HCT116 (cell line): ENCODE data around the gene SNED1. TPM values are rescaled to one million over a fixed set of nuclear protein-coding genes. Genes with fewer than 3 reads are reported as not detected.

Experiments
- ATAC-seq: fragments of 200-7000 bp; cut with Tn5 transposase; 2 replicates; pipeline ENCODE4 v1.9.1; 2020; ENCODE audit warnings: mild to moderate bottlenecking, moderate library complexity
- BruUV-seq: library from RNA; stranded (reverse); fragments of 400-500 nt; replicated peaks from 2 replicates; lab custom pipeline; 2021; lab: Mats Ljungman, UMichigan
- CTCF ChIA-PET: fragments of 300-600 bp; sonication (Branson Sonifier 250); formaldehyde crosslinking; loops from one replicate; lab custom pipeline; 2021; ENCODE audit warnings: antibody characterized with exemption; lab: Charles Lee
- POLR2A ChIA-PET: fragments of 300-600, 350-600 bp; sonication (Branson Sonifier 250); formaldehyde crosslinking; loops from one replicate; lab custom pipeline; 2021; ENCODE audit warnings: antibody characterized with exemption; lab: Charles Lee
- RAD21 ChIA-PET, 2 experiments: fragments of 300-600 bp; sonication (Branson Sonifier 250); formaldehyde crosslinking; loops; one replicate each; lab custom pipeline; 2023; ENCODE audit warnings: low total read pairs in 2 of 2; ENCODE audit not compliant: uncharacterized antibody in 2 of 2, unreplicated experiment in 2 of 2, low non-redundant PET in 1 of 2; lab: Charles Lee
- DNase-seq: peaks from one replicate; pipeline ENCODE4 v3.0.0-alpha.2; 2010; ENCODE audit warnings: low read depth, low spot score
- H2AFZ ChIP-seq: fragments of 200-600 bp; shearing (Covaris generic), sonication (generic); 2 replicates; pipeline ENCODE4 v1.6.1; 2017; ENCODE audit warnings: low read depth, mixed run types, mixed read lengths, antibody characterized with exemption, low read length; ENCODE audit not compliant: poor library complexity, severe bottlenecking
- H3K27ac ChIP-seq: 2 replicates; pipeline ENCODE4 v1.5.1; 2012; ENCODE audit warnings: low read depth, low read length
- H3K27me3 ChIP-seq: fragments of 200-600 bp; sonication (generic); 2 replicates; pipeline ENCODE4 v1.6.1; 2016; ENCODE audit warnings: mixed run types, low read length, mixed read lengths; ENCODE audit not compliant: insufficient read depth
- H3K36me3 ChIP-seq, 2 experiments: fragments of 200-500 bp in 1 of 2; fragments of 200-600 bp in 1 of 2; sonication (Bioruptor generic) in 1 of 2; sonication (generic) in 1 of 2; 2 replicates each; pipeline versions ENCODE4 v1.5.1 to v1.6.1; 2014 to 2016; ENCODE audit warnings: low read length in 2 of 2, inconsistent platforms in 1 of 2, mixed read lengths in 1 of 2, mixed run types in 1 of 2; ENCODE audit not compliant: insufficient read depth in 2 of 2, control insufficient read depth in 1 of 2
- H3K4me1 ChIP-seq, 2 experiments: fragments of 200-600 bp in 1 of 2; sonication (generic) in 1 of 2; 2 replicates each; pipeline versions ENCODE4 v1.5.1 to v1.6.1; 2012 to 2017; ENCODE audit warnings: low read length in 2 of 2, inconsistent platforms in 1 of 2, mild to moderate bottlenecking in 1 of 2, mixed read lengths in 1 of 2, mixed run types in 1 of 2, moderate library complexity in 1 of 2; ENCODE audit not compliant: insufficient read depth in 2 of 2, control insufficient read depth in 1 of 2
- H3K4me2 ChIP-seq: fragments of 200-600 bp; sonication (generic); 2 replicates; pipeline ENCODE4 v1.6.1; 2017; ENCODE audit warnings: mixed run types, low read length, mixed read lengths
- H3K4me3 ChIP-seq, 2 experiments: fragments of 200-600 bp in 1 of 2; sonication (generic) in 1 of 2; replicated peaks in 1 of 2; 2 replicates each; pipeline ENCODE4 v1.5.1; 2011 to 2016; ENCODE audit warnings: low read length in 2 of 2, control low read depth in 1 of 2, low read depth in 1 of 2, mild to moderate bottlenecking in 1 of 2, mixed read lengths in 1 of 2, mixed run types in 1 of 2
- H3K79me2 ChIP-seq: fragments of 200-600 bp; sonication (generic); 2 replicates; pipeline ENCODE4 v1.6.1; 2017; ENCODE audit warnings: mild to moderate bottlenecking, mixed run types, low read length, moderate library complexity, mixed read lengths; ENCODE audit not compliant: insufficient read depth
- H3K9ac ChIP-seq: fragments of 200-600 bp; sonication (generic); 2 replicates; pipeline ENCODE4 v1.6.1; 2016; ENCODE audit warnings: low read length, mixed read lengths
- H3K9me2 ChIP-seq: fragments of 200-600 bp; sonication (generic), shearing (Covaris generic); 2 replicates; pipeline ENCODE4 v1.6.1; 2017; ENCODE audit warnings: mixed run types, mild to moderate bottlenecking, moderate library complexity; ENCODE audit not compliant: insufficient read depth
- H3K9me3 ChIP-seq, 2 experiments: fragments of 200-500 bp in 1 of 2; fragments of 200-600 bp in 1 of 2; sonication (Bioruptor generic) in 1 of 2; sonication (generic) in 1 of 2; 2 replicates each; pipeline ENCODE4 v1.6.1; 2014 to 2017; ENCODE audit warnings: low read length in 2 of 2, mixed read lengths in 2 of 2, inconsistent platforms in 1 of 2, low read depth in 1 of 2, mild to moderate bottlenecking in 1 of 2, mixed run types in 1 of 2, moderate library complexity in 1 of 2; ENCODE audit not compliant: control insufficient read depth in 1 of 2, insufficient read depth in 1 of 2
- H4K20me1 ChIP-seq: fragments of 200-600 bp; sonication (generic), shearing (Covaris generic); 2 replicates; pipeline ENCODE4 v1.6.1; 2017; ENCODE audit warnings: mixed run types, mild to moderate bottlenecking, moderate library complexity; ENCODE audit not compliant: insufficient read depth
- ATF3 ChIP-seq: IDR thresholded peaks from 2 replicates; pipeline ENCODE4 v1.6.1; 2012
- CBX3 ChIP-seq: IDR thresholded peaks from 2 replicates; pipeline ENCODE4 v1.6.1; 2012; ENCODE audit warnings: low read depth
- CEBPB ChIP-seq: IDR thresholded peaks from 2 replicates; pipeline ENCODE4 v1.6.1; 2012; ENCODE audit warnings: low read depth
- CTCF ChIP-seq, 3 experiments: fragments of 200-600 bp in 1 of 3; sonication (generic) in 1 of 3; IDR thresholded peaks in 2 of 3; conservative IDR thresholded peaks in 1 of 3; 2 replicates each; pipeline ENCODE4 v1.5.1; 2012 to 2017; ENCODE audit warnings: low read depth in 2 of 3, low read length in 2 of 3, antibody characterized with exemption in 1 of 3, borderline replicate concordance in 1 of 3, control low read depth in 1 of 3, mild to moderate bottlenecking in 1 of 3, mixed read lengths in 1 of 3, mixed run types in 1 of 3, moderate library complexity in 1 of 3; ENCODE audit not compliant: insufficient read depth in 1 of 3
- EGR1 ChIP-seq: IDR thresholded peaks from 2 replicates; pipeline ENCODE4 v1.6.1; 2012; ENCODE audit warnings: low read depth
- ELF1 ChIP-seq: IDR thresholded peaks from 2 replicates; pipeline ENCODE4 v1.6.1; 2012; ENCODE audit warnings: low read depth, borderline replicate concordance
- EZH2 ChIP-seq: fragments of 200-600 bp; sonication (generic); IDR thresholded peaks from 2 replicates; pipeline ENCODE4 v1.6.1; 2017; ENCODE audit warnings: antibody characterized with exemption, mixed run types
- EZH2phosphoT487 ChIP-seq: fragments of 200-600 bp; IDR thresholded peaks from 2 replicates; pipeline ENCODE4 v1.6.1; 2018; ENCODE audit warnings: antibody characterized with exemption, borderline replicate concordance
- FOSL1 ChIP-seq: IDR thresholded peaks from 2 replicates; pipeline ENCODE4 v1.6.1; 2012; ENCODE audit warnings: low read depth
- JUND ChIP-seq: IDR thresholded peaks from 2 replicates; pipeline ENCODE4 v1.6.1; 2012
- MAX ChIP-seq: IDR thresholded peaks from 2 replicates; pipeline ENCODE4 v1.6.1; 2012
- POLR2A ChIP-seq: IDR thresholded peaks from 2 replicates; pipeline ENCODE4 v1.7.0; 2011; ENCODE audit warnings: borderline replicate concordance; ENCODE audit not compliant: insufficient read depth, insufficient read length; ENCODE audit errors: extremely low read depth
- RAD21 ChIP-seq: IDR thresholded peaks from 2 replicates; pipeline ENCODE4 v1.6.1; 2012; ENCODE audit warnings: low read depth, mild to moderate bottlenecking
- SIN3A ChIP-seq: IDR thresholded peaks from 2 replicates; pipeline ENCODE4 v1.6.1; 2012; ENCODE audit warnings: low read depth
- SRF ChIP-seq: IDR thresholded peaks from 2 replicates; pipeline ENCODE4 v1.6.1; 2012; ENCODE audit warnings: low read depth
- TCF7L2 ChIP-seq: IDR thresholded peaks from 2 replicates; pipeline ENCODE4 v1.7.0; 2011; ENCODE audit warnings: borderline replicate concordance, inconsistent platforms; ENCODE audit not compliant: insufficient read depth, insufficient read length; ENCODE audit errors: extremely low read depth
- YY1 ChIP-seq: IDR thresholded peaks from 2 replicates; pipeline ENCODE4 v1.6.1; 2011; ENCODE audit warnings: low read length, low read depth, moderate library complexity, mild to moderate bottlenecking; ENCODE audit not compliant: insufficient replicate concordance; ENCODE audit errors: extremely low read depth
- ZBTB33 ChIP-seq: IDR thresholded peaks from 2 replicates; pipeline ENCODE4 v1.6.1; 2011; ENCODE audit warnings: mild to moderate bottlenecking, low read length, moderate library complexity; ENCODE audit not compliant: insufficient replicate concordance; ENCODE audit errors: extremely low read depth
- ZNF274 ChIP-seq: fragments of 200-500 bp; sonication (Bioruptor generic); IDR thresholded peaks from 2 replicates; pipeline ENCODE4 v1.6.1; 2014; ENCODE audit warnings: mild to moderate bottlenecking, low read depth, low read length, inconsistent platforms
- intact Hi-C: fragments of 100-400 bp; cut with micrococcal nuclease; formaldehyde crosslinking; loops from 2 replicates; pipeline ENCODE4 v1.10.0; 2022
- total RNA-seq: library from RNA; stranded (reverse); gene quantifications from one replicate; pipeline ENCODE4 v1.2.1, GENCODE V29; 2021; ENCODE audit not compliant: unreplicated experiment
- TF ChIP-seq, protein P1 (sequence below): IDR thresholded peaks from 2 replicates; pipeline ENCODE4 v1.6.1; 2012; ENCODE audit warnings: low read depth

Gene SNED1
- total RNA-seq, 1 experiment from 2014 or later: 9.6 TPM

DNA sequence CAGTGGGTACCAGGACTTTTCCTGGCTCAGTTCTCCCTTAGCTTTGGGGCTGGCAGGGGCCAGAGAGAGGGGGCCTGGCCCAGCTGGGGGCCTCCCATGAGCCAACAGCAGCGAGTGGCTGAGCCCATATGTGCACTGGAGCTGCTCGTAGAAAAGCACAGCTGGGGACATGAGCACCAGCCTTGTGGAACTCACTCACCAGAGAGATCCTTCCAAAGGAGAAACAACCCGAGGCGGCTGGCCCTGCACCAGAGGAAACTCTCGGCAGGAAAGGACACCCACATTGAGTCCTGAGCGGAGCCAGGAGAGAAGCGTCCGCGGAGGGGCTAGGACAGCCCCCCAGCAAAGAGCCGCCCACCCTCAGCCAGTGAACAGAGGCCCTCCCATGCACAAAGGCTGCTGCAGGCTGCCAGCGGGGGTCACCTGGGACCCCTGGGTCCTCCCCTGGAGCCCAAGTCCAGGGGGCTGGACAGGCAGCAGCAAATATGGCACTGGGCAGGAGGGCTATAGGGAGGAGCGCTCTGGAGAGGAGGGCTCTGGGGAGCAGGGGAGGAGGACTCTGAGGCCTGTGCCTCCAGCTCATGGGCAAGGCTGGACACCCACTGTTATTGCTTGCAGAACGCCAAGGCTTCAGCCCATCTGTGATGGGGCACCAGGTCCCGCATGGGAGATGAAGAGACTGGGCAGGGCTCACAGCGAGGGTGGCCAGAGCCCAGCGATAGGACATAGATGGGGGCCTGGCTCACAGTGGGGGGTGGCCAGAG is 42.1 kb upstream of the SNED1 start:
- intact Hi-C loops: no loop called here
- Histone ChIP-seq H3K27ac (no peak overlapping the region), H3K27me3 (peaks cover 10% of the 10 kb centered on the region), H3K9me3 (no peaks in the 10 kb centered on the region), H3K9me2 (no peaks in the 10 kb centered on the region), H4K20me1 (no peaks in the 10 kb centered on the region), H3K4me2 (no peak overlapping the region), H3K4me1 (no peaks in the 10 kb centered on the region), H3K4me3 (no peak overlapping the region), H3K79me2 (no peaks in the 10 kb centered on the region), H3K36me3 (no peaks in the 10 kb centered on the region), H3K9ac (no peak overlapping the region), H2AFZ (no peak overlapping the region)
- no peak for TF ChIP-seq FOSL1
- TF ChIP-seq POLR2A: no peak
- no peak for TF ChIP-seq ZBTB33
- no peak for TF ChIP-seq CEBPB
- no peak for TF ChIP-seq TCF7L2
- TF ChIP-seq SIN3A: no peak
- no peak for TF ChIP-seq JUND
- no peak for TF ChIP-seq ZNF274
- TF ChIP-seq EZH2phosphoT487: no peak
- no peak for TF ChIP-seq RAD21
- TF ChIP-seq YY1: no peak
- TF ChIP-seq MAX: no peak
- no peak for TF ChIP-seq CTCF (IDR thresholded peaks at IDR 0.05 in 2 of 3, conservative IDR thresholded peaks at IDR 0.05 in 1 of 3; ENCODE audit: borderline replicate concordance in 1 of 3, insufficient read depth in 1 of 3, low read depth in 2 of 3, low read length in 2 of 3)
- no peak for TF ChIP-seq CBX3
- TF ChIP-seq EZH2: no peak
- TF ChIP-seq, protein P1, sequence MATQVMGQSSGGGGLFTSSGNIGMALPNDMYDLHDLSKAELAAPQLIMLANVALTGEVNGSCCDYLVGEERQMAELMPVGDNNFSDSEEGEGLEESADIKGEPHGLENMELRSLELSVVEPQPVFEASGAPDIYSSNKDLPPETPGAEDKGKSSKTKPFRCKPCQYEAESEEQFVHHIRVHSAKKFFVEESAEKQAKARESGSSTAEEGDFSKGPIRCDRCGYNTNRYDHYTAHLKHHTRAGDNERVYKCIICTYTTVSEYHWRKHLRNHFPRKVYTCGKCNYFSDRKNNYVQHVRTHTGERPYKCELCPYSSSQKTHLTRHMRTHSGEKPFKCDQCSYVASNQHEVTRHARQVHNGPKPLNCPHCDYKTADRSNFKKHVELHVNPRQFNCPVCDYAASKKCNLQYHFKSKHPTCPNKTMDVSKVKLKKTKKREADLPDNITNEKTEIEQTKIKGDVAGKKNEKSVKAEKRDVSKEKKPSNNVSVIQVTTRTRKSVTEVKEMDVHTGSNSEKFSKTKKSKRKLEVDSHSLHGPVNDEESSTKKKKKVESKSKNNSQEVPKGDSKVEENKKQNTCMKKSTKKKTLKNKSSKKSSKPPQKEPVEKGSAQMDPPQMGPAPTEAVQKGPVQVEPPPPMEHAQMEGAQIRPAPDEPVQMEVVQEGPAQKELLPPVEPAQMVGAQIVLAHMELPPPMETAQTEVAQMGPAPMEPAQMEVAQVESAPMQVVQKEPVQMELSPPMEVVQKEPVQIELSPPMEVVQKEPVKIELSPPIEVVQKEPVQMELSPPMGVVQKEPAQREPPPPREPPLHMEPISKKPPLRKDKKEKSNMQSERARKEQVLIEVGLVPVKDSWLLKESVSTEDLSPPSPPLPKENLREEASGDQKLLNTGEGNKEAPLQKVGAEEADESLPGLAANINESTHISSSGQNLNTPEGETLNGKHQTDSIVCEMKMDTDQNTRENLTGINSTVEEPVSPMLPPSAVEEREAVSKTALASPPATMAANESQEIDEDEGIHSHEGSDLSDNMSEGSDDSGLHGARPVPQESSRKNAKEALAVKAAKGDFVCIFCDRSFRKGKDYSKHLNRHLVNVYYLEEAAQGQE: no peak
- TF ChIP-seq ATF3: no peak
- no peak for TF ChIP-seq ELF1
- TF ChIP-seq SRF: no peak
- TF ChIP-seq EGR1: no peak
- ATAC-seq (no peak), DNase-seq (no peak)
- BruUV-seq: no TSS peak
- ChIA-PET CTCF (no interaction called here), RAD21 (no interaction called here), POLR2A (no interaction called here)
